ENCODE results near the gene AMBRA1. TPM values are rescaled to one million over a fixed set of nuclear protein-coding genes. Genes with fewer than 3 reads are reported as not detected.
A peak's percentile ranks its signal among the peaks of the same experiment; 100 is the strongest.

Gene AMBRA1
- total RNA-seq, 2 experiments from 2014 or later, result 24.6 to 30.7 TPM

- Histone ChIP-seq H3K79me2 (ENCODE audit: insufficient read depth, low read depth, low read length) (peaks cover 32% of the 10 kb centered on the region), H2AFZ (ENCODE audit: low read length) (no peak overlapping the region), H3K4me1 (ENCODE audit: insufficient read depth, low read length, poor library complexity, severe bottlenecking) (peaks cover 28% of the 10 kb centered on the region), H3K4me2 (ENCODE audit: low read length) (peak overlapping the region; percentile 86), H3K9me2 (ENCODE audit: insufficient read depth, low read length) (no peaks in the 10 kb centered on the region), H3K36me3 (ENCODE audit: insufficient read depth, low read length) (peaks cover 8% of the 10 kb centered on the region; the same call in 1 of the 2 replicates), H3K4me3 (ENCODE audit: low read depth, low read length, poor library complexity, severe bottlenecking) (peak overlapping the region; percentile 97), H3K9me3 (ENCODE audit: low read length) (no peaks in the 10 kb centered on the region), H3K27ac (ENCODE audit: low read depth, low read length, poor library complexity, severe bottlenecking) (no peak overlapping the region), H4K20me1 (ENCODE audit: insufficient read depth, low read length) (no peaks in the 10 kb centered on the region)
- no peak for TF ChIP-seq EZH2phosphoT487 (IDR thresholded peaks at IDR 0.05; ENCODE audit: borderline replicate concordance, low read depth, low read length)
- TF ChIP-seq CTCF (conservative IDR thresholded peaks at IDR 0.05; ENCODE audit: low read length), result no peak
- CTCF ChIA-PET (ENCODE audit: unreplicated experiment), result interaction anchor here (0.6 to 1.2 kb wide), 2 partner anchors 22 to 125 kb away, joined by 3 read pairs; partner anchors contain the start of gene AMBRA1
- BruUV-seq (replicated peaks), result no TSS peak
- POLR2A ChIA-PET, result interaction anchor here (2.1 to 2.2 kb wide), 2 partner anchors 10 to 85 kb away, joined by 10 to 12 read pairs; partner anchors contain the start of genes ARHGAP1 and ZNF408
- intact Hi-C loops (cut with micrococcal nuclease; ENCODE audit: unreplicated experiment), result loop anchor here (2.0 kb wide), 1 partner anchor 21 kb away; the partner anchor contains the start of gene AMBRA1
- DNase-seq (ENCODE audit: low spot score), result no peak
These were observed 21.9 kb upstream of the AMBRA1 start for GRCh38 chr11:46615756-46616155.

DNA sequence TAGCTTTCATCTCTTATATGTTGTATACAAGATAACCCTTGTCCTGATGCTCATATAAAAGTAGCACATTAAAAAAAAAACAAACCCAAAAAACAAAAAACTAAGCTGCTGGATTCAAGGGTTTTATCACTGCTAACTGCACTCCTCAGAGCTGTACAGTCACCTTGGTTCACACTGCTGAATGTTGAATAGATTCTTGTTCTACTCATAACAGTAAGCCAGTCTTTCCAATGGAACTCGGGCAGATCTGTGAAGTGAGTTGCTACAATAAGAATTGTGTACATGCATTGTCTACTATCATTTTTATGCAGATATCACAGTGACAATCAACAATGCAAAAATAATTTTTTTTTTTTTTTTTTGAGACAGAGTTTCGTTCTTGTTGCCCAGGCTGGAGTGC lies 18.5 kb upstream of the AMBRA1 start:
- H3K79me2 ChIP-seq (ENCODE audit: insufficient read depth, low read depth, low read length), result peaks cover 8% of the 10 kb centered on the region; the same call in 1 of the 2 replicates

More for the DNA sequence above, 18.5 kb upstream of the AMBRA1 start:
- ChIA-PET POLR2A (interaction anchor here (0.7 to 1.8 kb wide), 5 partner anchors 13 to 91 kb away, joined by 3 to 7 read pairs (median 5); no protein-coding TSS in a partner anchor), CTCF (ENCODE audit: unreplicated experiment) (no interaction called here)
- Histone ChIP-seq H3K9me2 (ENCODE audit: insufficient read depth, low read length) (no peaks in the 10 kb centered on the region), H3K36me3 (ENCODE audit: insufficient read depth, low read length) (no peaks in the 10 kb centered on the region), H3K27ac (ENCODE audit: low read depth, low read length, poor library complexity, severe bottlenecking) (no peak overlapping the region), H3K4me2 (ENCODE audit: low read length) (0 out of 2 replicates have a peak overlapping the region, but pooled peaks have one; percentile 14), H4K20me1 (ENCODE audit: insufficient read depth, low read length) (no peaks in the 10 kb centered on the region), H3K9me3 (ENCODE audit: low read length) (no peaks in the 10 kb centered on the region), H3K4me3 (ENCODE audit: low read depth, low read length, poor library complexity, severe bottlenecking) (no peak overlapping the region), H2AFZ (ENCODE audit: low read length) (no peak overlapping the region), H3K4me1 (ENCODE audit: insufficient read depth, low read length, poor library complexity, severe bottlenecking) (peaks cover 19% of the 10 kb centered on the region)
- intact Hi-C loops (cut with micrococcal nuclease; ENCODE audit: unreplicated experiment), result no loop called here
- no peak for DNase-seq (ENCODE audit: low spot score)
- no TSS peak for BruUV-seq (replicated peaks)
- TF ChIP-seq CTCF (conservative IDR thresholded peaks at IDR 0.05; ENCODE audit: low read length) (no peak), EZH2phosphoT487 (IDR thresholded peaks at IDR 0.05; ENCODE audit: borderline replicate concordance, low read depth, low read length) (no peak)
